ENCODE data around the gene MACROD2.

Gene MACROD2

GRCh38 chr20:14657266-14658005 lies 662.1 kb downstream of the MACROD2 start:
- DNase-seq (ENCODE audit: low read depth), result no peak
- no peak for TF ChIP-seq CTCF (conservative IDR thresholded peaks at IDR 0.05; ENCODE audit: low read depth, low read length)
- H3K4me3 ChIP-seq (ENCODE audit: low read length), result no peak overlapping the region

- no peak for DNase-seq (ENCODE audit: low read depth)
- no peak for TF ChIP-seq CTCF (conservative IDR thresholded peaks at IDR 0.05; ENCODE audit: low read depth, low read length)
- H3K4me3 ChIP-seq (ENCODE audit: low read length), result no peak overlapping the region
These were observed 668.8 kb downstream of the MACROD2 start for GRCh38 chr20:14664101-14664500.

GRCh38 chr20:14666696-14667095 lies 671.4 kb downstream of the MACROD2 start:
- TF ChIP-seq CTCF (conservative IDR thresholded peaks at IDR 0.05; ENCODE audit: low read depth, low read length), result no peak
- no peak for DNase-seq (ENCODE audit: low read depth)
- no peak overlapping the region for H3K4me3 ChIP-seq (ENCODE audit: low read length)

DNA sequence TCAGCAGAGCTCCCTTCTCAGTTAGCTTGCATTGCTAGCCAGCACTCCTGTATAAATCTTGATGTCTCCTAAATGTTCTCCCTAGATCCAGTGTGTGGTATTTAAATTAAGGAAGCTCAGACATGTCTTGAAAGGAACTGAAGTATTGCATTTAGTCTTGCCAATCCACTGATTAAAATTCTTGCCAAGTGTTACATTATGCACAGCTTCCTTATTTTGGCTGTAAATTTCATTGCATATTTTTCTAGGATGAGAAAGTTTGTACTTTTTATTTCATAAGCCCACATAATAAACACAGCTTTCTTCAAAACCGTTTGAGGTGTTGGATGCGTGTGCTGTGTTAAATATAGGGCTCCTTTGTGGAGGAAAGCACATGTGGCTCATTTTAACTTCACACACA lies 671.9 kb downstream of the MACROD2 start:
- no peak for DNase-seq (ENCODE audit: low read depth)

GRCh38 chr20:14672066-14672465 lies 676.8 kb downstream of the MACROD2 start:
- no peak overlapping the region for H3K4me3 ChIP-seq (ENCODE audit: low read length)
- peak; percentile 15 for DNase-seq (ENCODE audit: low read depth)
- TF ChIP-seq CTCF (conservative IDR thresholded peaks at IDR 0.05; ENCODE audit: low read depth, low read length), result no peak

More for the DNA sequence above, 671.9 kb downstream of the MACROD2 start:
- H3K4me3 ChIP-seq (ENCODE audit: low read length), result no peak overlapping the region
- no peak for TF ChIP-seq CTCF (conservative IDR thresholded peaks at IDR 0.05; ENCODE audit: low read depth, low read length)

DNA sequence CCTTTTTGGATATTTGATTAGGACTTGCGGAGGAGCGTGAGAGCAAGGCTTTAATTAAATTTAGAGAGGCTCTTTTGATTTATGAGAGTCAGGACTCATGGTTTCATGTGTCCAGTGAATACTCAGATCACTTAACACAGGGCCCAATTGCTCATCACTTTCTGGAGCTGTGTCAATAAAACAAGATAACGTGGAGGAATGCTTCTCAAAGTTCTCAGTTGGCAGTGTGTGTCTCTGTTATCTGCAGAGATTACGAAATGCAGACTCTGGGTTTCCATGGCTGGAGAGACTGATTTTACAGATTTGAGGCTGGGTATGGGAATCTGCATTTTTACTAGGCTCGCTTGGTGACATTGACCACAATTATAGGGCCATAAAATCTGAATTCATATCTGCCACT lies 677.8 kb downstream of the MACROD2 start:
- no peak for DNase-seq (ENCODE audit: low read depth)
- no peak overlapping the region for H3K4me3 ChIP-seq (ENCODE audit: low read length)
- TF ChIP-seq CTCF (conservative IDR thresholded peaks at IDR 0.05; ENCODE audit: low read depth, low read length), result no peak

GRCh38 chr20:14677455-14677854 lies 682.1 kb downstream of the MACROD2 start:
- TF ChIP-seq CTCF (conservative IDR thresholded peaks at IDR 0.05; ENCODE audit: low read depth, low read length), result no peak
- no peak overlapping the region for H3K4me3 ChIP-seq (ENCODE audit: low read length)
- DNase-seq (ENCODE audit: low read depth), result no peak

All from retinal pigment epithelial cell (primary cell).